GM19023 (cell line): ENCODE measurements around the gene CCIN.

Source experiments
- ATAC-seq: cut with Tn5 transposase; IDR thresholded peaks from one replicate; pipeline ENCODE4 v1.9.1; 2021; ENCODE audit warnings: mild to moderate bottlenecking, moderate library complexity; ENCODE audit not compliant: unreplicated experiment

CCIN gene

GRCh38 chr9:36140086-36141084, 28.8 kb upstream of the CCIN start:
- ATAC-seq = no peak

GRCh38 chr9:36141288-36141687, 27.9 kb upstream of the CCIN start:
- ATAC-seq = no peak

DNA sequence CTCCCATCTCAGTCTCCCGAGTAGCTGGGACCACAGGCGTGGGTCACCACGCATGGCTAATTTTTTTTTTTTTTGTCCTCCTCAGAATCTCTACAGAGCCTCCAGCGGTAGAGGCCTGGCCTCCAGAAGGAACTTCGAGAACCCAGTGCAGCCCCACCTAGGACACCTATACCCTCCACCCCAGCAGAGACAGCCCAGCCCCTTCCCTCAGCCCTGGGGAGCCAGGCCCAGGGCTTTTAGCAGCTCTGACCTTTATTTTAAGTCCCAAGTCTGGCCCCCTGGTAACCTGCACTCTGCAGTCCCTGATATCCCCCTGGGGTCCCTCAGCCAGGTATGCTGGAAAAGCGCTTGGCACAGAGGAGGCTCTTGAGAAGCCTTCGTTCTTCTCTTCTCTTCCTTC, 27.4 kb upstream of the CCIN start:
- ATAC-seq = no peak

DNA sequence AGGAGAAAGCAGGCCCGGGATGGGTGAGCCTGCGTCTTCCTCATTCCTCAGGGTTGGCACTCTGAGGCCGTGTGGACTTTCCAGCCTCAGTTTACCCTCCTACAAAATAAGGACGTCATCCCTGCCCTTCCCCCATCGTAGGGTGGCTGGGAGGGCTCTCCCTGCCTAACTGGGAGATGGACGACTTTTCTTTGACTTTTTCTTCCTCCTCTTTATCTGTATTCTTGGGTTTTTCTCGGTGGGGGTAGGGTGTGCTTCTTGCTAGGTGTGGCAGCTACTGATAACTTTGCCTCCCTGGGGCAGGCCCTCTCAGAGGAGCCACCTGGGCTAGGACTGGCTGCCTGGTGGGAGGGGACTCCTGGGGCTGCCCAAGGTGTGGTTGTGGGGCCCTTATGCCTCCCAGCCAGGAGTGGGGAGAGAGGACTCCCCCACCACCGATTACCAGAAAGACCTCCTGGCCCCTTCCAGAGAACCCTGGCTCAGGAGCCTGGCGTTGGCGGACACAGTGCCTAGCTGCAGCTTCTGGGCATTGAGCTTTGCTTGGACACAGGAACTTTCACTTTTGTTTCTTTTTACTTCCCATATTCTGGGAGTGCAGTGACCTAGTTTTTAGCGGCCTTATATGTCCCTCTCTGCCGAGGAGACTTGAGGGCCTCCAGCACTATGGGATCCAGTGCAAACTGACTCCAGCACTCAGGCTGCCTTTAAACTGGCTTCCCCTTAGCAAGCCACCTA, 26.5 kb upstream of the CCIN start:
- no peak for ATAC-seq

DNA sequence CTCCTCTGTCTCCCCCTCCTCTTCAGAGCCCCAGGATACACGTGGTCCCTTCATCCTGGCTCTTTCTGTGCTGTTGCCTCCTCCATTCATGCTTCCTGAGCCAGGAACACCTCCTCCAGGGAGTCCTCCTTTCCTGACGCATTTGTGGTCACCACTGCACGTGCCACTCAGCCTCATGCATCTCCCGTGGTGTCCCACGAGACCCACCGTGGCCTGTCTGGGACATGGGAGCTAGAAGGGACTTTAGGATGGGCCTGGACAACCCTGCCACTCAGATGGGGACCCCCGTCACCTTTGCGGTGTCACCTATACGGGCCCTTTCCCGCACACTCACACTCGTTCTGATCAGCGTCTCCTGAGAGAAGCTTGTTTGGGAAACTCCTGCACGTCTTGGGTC, 25.9 kb upstream of the CCIN start:
- no peak for ATAC-seq

GRCh38 chr9:36144309-36145232, 24.6 kb upstream of the CCIN start:
- ATAC-seq = no peak

DNA sequence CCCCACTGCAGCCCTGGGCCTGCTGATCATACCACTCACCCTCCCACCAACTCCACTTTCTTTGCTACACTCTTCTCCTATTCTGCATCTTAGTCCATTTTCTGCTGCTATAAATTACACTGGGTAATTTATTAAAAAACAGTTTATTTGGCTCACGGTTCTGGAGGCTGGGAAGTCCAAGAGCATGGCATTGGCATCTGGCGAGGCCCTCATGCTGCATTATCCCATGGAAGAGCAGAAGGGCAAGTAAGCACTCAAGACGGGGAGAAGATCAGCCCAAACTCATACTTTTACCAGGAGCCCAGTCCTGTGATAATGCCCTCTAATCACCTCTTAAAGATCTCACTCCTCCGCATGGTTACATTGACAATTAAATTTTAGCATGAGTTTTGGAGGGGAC, 23.2 kb upstream of the CCIN start:
- ATAC-seq = no peak

DNA sequence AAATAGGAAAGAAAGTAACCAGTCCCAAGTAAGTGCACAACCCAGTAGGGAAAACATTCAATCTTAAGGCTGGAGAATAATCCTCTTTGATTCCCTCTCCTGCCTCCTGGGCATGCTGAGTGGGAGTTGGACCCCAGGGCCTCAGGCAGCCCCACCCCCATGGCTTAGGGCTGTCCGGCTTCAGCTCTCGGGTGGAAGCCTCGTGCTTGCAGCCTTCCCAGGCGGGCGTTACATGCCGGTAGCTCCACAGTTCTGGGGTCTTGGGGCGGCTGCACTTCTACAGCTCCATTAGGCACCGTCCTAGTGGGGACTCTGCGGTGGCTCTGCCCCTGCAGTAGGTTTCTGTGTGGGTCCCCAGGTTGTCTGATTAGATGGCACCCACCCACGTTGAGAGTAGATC, 22.5 kb upstream of the CCIN start:
- no peak for ATAC-seq

- no peak for ATAC-seq
These were observed 21.6 kb upstream of the CCIN start for GRCh38 chr9:36147441-36148175.

DNA sequence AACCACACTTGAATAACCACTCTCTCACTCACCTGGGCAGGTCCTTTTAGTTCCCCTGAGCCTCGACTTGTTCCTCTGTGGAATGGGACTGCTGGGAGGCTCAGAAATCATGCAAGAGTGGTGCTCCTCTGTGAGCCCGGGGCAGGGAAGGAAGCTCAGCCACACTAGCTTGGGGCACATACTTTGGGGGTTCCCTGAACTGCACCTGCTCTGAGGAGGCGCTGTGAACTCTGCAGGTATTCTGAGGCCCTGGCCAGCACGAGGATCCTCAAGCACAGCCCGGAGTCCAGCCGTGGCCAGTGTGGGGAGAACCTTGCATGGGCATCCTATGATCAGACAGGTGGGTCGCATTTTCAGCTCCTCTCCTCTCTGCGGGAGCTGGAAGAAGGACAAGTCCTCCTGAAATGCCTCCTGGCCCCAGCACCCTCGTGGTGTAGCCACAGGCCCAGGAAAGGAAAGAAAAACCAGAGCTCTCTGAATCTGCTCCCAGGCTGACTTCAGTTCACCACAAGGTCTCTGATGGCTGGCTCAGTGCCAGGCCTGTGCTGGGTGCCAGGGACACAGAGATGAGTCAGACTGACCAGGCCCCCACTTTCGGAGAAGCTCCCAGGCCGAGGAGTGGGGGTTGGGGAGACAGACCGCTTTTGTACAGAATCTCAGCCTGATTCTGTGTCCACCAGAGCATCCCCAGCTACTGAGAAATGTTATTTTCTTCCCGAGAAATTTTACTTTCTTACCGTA, 20.7 kb upstream of the CCIN start:
- no peak for ATAC-seq

DNA sequence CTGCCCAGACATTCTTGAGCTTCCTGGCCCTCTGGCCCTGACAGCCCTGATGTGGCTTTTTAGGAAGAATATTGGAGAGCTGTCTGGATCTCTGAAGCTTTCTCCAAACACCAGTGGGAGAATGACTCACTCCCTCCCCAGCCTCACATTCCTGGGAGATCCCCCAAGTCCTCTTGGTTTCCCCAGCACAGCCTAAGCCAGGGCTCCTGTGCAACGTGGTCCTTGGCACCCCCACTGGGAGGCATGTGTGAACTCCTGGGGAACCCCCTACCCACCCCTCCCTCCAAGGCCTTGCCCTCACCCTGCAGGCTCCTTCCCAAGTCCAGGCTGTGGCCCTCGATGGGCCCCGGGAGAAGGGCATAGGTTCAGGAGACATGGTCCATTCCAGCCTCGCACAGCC, 20.0 kb upstream of the CCIN start:
- no peak for ATAC-seq

DNA sequence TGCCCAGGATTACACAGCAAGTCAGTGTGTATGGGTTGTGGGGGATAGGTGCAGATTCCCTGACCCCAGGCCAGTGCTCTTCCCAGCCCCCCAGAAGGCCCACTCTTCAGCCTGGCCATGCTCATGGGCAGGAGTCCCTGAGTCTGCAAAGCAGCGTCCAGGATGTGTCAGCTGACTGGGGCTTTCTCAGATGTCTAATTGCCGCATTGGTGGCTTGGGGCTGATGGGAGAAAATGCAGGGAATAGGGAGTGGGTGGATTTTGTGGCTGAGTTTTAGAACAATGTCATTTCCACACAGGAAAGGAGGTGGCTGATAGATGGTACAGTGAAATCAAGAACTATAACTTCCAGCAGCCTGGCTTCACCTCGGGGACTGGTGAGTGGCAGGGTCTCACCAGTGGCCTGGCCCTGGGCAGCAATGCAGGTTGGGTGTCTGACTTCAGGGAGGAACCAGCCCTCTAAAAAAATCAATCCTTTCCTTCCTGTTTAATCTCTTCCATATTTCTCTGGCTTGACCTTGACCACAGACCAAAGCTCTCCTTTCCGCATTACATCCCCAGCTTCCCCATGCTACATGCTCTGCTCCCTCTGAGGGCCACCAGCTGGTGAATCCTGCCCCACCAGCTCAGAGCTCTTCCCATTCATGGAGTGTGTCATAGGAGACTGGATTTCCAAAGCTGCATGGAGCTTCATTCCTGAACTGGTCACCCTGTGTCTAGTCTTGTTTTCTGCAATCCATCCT, 18.4 kb upstream of the CCIN start:
- ATAC-seq = no peak

DNA sequence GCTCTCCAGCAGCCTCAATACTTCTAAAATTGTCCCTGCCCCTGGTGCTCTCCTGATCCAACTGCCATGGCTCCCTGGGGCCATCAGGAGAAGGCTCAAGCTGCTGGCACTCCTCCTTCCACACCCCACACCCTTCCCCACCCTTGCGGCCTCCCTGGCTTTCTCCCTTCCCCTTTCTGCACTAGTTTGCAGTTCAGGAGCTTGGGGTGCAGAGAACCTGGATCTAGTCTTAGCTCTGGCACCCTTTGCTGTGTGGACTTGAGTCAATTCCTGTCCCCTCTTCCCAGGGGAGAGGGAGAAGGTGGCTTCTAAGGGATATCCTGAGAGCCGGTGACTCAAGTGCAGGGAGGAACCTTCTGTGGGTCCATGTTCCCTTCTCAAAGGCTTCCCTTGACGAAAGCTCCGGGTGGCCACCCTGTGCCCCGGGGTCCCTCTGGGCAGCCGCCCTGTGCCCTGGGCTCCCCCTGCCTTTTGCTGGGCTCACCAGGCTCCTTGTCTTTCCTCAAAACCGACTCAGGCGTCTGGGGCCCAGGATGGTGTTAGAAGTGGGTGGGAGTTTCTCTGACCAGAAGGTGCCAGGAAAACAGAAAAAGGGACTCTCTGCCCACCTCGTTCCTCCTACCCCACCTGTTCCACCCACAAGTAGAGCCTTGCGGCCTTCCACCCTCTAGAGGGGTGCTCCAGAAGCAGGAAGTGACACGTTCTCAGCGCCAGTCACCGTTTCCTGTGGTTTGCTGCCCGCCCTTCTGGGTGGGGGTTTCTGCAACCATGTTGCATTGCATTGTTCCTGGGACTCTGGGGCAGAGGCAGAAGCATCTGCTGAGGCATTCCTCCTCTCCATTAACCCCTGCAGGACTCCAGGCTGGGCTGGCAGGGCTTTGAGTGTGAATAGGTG, 17.6 kb upstream of the CCIN start:
- ATAC-seq = peak; percentile 77

DNA sequence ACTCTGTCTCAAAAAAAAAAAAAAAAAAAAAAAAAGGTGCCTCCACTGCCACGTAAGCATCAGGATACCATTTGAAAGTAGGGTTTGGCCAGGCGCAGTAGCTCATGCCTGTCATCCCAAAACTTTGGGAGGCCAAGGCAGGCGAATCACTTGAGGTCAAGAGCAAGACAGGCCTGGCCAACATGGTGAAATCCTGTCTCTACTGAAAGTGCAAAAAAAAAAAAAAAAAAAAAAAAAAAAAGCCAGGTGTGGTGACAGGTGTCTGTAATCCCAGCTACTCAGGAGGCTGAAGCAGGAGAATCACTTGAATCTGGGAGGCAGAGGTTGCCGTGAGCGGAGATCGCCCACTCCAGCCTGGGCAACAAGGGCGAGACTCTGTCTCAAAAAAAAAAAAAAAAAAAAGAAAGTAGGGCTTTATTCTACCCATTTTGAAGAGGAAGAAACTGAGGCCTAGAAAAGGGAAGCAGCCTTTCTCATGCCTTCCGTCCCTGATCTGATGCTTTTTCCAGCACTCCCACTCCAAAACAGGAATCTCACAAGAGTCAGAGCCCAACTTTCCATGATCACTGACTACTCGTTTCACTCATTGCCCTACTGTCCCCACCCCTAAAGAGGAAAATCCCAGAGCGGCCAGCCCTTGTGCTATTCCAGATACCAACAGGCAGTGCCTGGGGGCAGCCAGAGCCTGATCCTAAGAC, 16.3 kb upstream of the CCIN start:
- ATAC-seq = no peak

DNA sequence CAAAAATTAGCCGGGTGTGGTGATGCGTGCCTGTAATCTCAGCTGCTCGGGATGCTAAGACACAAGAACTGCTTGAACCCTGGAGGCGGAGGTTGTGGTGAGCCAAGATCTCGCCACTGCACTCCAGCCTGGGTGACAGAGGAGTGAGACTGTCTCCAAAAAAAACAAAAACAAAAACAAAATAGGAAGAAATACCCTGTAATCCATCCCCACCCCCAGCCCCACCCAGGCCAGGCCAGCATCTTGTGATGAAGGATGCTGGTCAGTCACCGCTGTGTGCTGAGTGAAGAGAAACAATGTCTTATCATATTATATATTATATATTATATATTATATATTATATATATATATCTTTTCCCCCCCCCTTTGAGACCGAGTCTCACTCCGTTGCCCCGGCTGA, 15.4 kb upstream of the CCIN start:
- ATAC-seq = no peak

DNA sequence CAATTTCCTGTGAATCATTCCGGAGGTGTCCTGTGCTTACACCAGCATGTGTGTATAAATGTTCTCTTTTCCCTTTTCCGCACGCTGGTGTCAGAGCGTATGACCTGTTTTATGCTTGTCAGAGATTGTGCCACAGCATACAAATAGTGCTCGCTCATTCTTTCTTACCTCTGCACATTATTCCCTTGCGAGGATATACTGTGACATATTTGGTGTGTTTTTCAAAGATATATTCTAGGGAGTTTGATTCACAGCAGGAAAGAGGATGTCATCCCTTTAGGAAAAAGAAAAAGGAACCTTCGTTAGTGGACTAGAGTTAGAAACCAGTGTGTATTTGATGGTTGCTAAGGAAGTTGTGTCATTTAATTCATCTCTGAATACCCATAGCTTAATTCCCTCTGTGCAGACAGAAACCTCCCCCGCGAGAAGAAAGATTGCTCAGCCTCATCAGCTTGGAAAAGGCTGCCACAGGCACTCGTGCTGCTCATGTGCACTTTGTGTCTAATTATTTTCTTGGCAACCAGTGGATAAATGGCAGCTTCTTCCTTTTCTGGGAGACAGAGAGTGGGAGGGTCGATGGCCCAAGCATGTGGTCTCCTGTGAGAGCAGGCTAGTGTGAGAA, 14.7 kb upstream of the CCIN start:
- no peak for ATAC-seq

DNA sequence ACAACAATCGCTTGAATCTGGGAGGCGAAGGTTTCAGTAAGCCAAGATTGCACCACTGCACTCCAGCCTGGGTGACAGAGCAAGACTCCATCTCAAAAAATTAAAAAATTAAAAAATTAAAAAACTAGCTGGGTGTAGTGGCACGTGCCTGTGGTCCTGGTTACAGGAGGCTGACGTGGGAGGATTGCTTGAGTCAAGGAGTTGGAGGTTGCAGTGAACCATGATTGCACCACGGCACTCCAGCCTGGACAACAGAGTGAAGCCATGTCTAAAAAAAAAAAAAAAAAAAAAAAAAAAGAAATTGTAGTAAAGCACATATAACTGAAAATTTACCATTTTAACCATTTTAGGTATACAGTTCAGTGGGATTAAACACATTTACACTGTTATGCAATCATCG, 13.1 kb upstream of the CCIN start:
- ATAC-seq = no peak
